ENCODE data around the gene BCL2A1. TPM values are rescaled to one million over a fixed set of nuclear protein-coding genes. Genes with fewer than 3 reads are reported as not detected.
"Not testable (repeated sequence)": the region's sequence is repeated elsewhere in the genome, so short reads cannot be mapped to it uniquely, and the experiment has no call there.

Gene BCL2A1
- total RNA-seq, 1 experiment from 2014 or later, result not detected

DNA sequence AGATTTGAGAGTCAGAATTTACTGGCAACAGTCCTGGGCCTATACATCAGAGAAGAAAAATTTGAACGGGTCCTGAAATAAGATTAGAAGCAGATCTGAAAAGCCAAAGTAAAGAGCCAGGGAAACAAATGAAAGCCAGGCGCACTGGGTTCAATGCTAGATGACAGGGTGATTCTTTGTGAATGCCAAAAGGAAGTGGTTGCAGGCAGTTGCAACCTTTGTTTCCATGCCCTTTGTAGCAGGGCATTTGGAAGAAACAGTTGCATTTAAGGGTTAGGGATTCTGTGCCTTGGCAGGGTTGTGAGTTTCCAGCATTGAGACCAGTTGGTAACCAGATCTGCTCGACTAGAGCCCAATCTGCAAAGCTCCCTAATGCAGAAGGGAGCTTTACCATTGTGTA is 37.8 kb downstream of the BCL2A1 start:
- intact Hi-C loops (cut with micrococcal nuclease; ENCODE audit: unreplicated experiment), result no loop called here
- BruUV-seq (replicated peaks), result no TSS peak
- Mint-ChIP-seq H3K4me1 (ENCODE audit: low read depth, unreplicated experiment) (no peaks in the 10 kb centered on the region), H3K36me3 (ENCODE audit: insufficient read depth, unreplicated experiment) (no peaks in the 10 kb centered on the region), H3K4me3 (ENCODE audit: low read depth, unreplicated experiment) (no peak overlapping the region), H3K27me3 (ENCODE audit: unreplicated experiment) (peaks cover 24% of the 10 kb centered on the region), H3K27ac (ENCODE audit: unreplicated experiment) (no peak overlapping the region), H3K9me3 (ENCODE audit: low read depth, unreplicated experiment) (no peaks in the 10 kb centered on the region)
- TF ChIP-seq, protein P1, sequence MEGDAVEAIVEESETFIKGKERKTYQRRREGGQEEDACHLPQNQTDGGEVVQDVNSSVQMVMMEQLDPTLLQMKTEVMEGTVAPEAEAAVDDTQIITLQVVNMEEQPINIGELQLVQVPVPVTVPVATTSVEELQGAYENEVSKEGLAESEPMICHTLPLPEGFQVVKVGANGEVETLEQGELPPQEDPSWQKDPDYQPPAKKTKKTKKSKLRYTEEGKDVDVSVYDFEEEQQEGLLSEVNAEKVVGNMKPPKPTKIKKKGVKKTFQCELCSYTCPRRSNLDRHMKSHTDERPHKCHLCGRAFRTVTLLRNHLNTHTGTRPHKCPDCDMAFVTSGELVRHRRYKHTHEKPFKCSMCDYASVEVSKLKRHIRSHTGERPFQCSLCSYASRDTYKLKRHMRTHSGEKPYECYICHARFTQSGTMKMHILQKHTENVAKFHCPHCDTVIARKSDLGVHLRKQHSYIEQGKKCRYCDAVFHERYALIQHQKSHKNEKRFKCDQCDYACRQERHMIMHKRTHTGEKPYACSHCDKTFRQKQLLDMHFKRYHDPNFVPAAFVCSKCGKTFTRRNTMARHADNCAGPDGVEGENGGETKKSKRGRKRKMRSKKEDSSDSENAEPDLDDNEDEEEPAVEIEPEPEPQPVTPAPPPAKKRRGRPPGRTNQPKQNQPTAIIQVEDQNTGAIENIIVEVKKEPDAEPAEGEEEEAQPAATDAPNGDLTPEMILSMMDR (IDR thresholded peaks at IDR 0.05; ENCODE audit: unreplicated experiment), result no peak
- CTCF ChIA-PET, result no interaction called here
- DNase-seq, result no peak

DNA sequence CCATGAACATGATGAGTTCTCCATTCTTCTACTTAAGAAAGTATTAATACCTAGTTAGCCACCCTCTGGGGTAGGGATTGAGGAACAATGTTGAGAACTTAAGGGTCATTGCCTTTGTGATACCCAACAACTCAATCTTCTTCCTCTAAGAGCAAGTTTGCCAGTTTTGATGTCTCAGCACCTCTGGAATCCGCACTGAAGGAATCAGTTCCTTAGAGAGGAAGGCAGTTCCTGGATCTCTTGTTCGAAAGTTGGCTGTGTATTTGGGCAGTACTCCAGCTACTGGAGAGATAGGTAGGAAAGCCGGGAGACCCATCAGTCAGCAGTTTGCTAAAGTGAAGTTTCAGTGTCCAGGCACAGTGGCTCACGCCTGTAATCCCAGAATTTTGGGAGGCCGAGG is 38.5 kb downstream of the BCL2A1 start:
- DNase-seq, result no peak
- TF ChIP-seq, protein P1 (IDR thresholded peaks at IDR 0.05; ENCODE audit: unreplicated experiment), result no peak
- H3K9me3 Mint-ChIP-seq (ENCODE audit: low read depth, unreplicated experiment), result no peaks in the 10 kb centered on the region
- peaks cover 24% of the 10 kb centered on the region for H3K27me3 Mint-ChIP-seq (ENCODE audit: unreplicated experiment)
- no peaks in the 10 kb centered on the region for H3K36me3 Mint-ChIP-seq (ENCODE audit: insufficient read depth, unreplicated experiment)
- H3K4me1 Mint-ChIP-seq (ENCODE audit: low read depth, unreplicated experiment), result no peaks in the 10 kb centered on the region
- no peak overlapping the region for H3K4me3 Mint-ChIP-seq (ENCODE audit: low read depth, unreplicated experiment)
- intact Hi-C loops (cut with micrococcal nuclease; ENCODE audit: unreplicated experiment), result no loop called here
- no peak overlapping the region for H3K27ac Mint-ChIP-seq (ENCODE audit: unreplicated experiment)
- BruUV-seq (replicated peaks), result no TSS peak
- CTCF ChIA-PET, result no interaction called here

DNA sequence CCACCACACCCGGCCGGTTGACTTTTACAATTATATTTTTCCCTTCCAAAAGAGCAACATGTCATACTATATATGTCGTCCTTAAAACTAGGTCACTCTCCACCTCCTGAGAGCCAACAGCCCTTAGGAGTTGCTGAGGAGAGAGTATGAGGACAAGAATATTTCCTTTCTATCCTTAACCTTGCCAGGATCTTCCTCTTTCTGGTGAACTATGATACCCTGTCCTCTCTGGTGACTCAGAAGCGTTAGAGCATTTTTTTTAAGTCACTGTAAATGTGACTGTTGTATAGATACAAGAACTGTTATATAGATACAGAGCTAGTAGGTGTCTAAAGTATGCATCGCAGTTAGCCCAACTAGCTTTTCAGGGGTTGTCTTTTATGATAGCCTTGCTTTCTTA is 40.5 kb downstream of the BCL2A1 start:
- Mint-ChIP-seq H3K27me3 (ENCODE audit: unreplicated experiment) (peaks cover 24% of the 10 kb centered on the region), H3K9me3 (ENCODE audit: low read depth, unreplicated experiment) (no peaks in the 10 kb centered on the region), H3K4me3 (ENCODE audit: low read depth, unreplicated experiment) (no peak overlapping the region), H3K36me3 (ENCODE audit: insufficient read depth, unreplicated experiment) (no peaks in the 10 kb centered on the region), H3K27ac (ENCODE audit: unreplicated experiment) (no peak overlapping the region), H3K4me1 (ENCODE audit: low read depth, unreplicated experiment) (no peaks in the 10 kb centered on the region)
- CTCF ChIA-PET, result interaction anchor here (1.1 kb wide), 1 partner anchor 37 kb away, joined by 7 read pairs; no protein-coding TSS in a partner anchor
- BruUV-seq (replicated peaks), result no TSS peak
- TF ChIP-seq, protein P1 (IDR thresholded peaks at IDR 0.05; ENCODE audit: unreplicated experiment), result no peak
- intact Hi-C loops (cut with micrococcal nuclease; ENCODE audit: unreplicated experiment), result no loop called here
- DNase-seq, result no peak

DNA sequence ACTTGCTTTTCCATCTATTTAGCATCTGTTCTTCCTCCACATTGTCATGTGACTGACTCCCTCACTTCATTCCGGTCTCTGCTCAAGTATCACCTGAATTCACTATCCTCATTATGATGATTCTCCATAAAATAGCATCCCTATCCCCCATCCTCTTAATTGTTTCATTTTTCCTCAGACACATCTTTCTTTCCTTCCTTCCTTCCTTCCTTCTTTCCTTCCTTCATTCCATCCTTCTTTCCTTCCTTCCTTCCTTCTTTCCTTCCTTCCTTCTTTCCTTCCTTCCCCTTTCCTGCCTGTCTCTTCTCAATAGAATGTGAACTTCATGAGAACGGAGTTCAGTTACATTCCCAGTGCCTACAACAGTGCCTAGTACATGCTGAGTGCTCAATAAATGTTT is 41.6 kb downstream of the BCL2A1 start:
- Mint-ChIP-seq H3K27me3 (ENCODE audit: unreplicated experiment) (peaks cover 24% of the 10 kb centered on the region), H3K36me3 (ENCODE audit: insufficient read depth, unreplicated experiment) (no peaks in the 10 kb centered on the region), H3K4me3 (ENCODE audit: low read depth, unreplicated experiment) (no peak overlapping the region), H3K4me1 (ENCODE audit: low read depth, unreplicated experiment) (no peaks in the 10 kb centered on the region), H3K27ac (ENCODE audit: unreplicated experiment) (no peak overlapping the region), H3K9me3 (ENCODE audit: low read depth, unreplicated experiment) (no peaks in the 10 kb centered on the region)
- DNase-seq, result no peak
- TF ChIP-seq, protein P1 (IDR thresholded peaks at IDR 0.05; ENCODE audit: unreplicated experiment), result no peak
- no TSS peak for BruUV-seq (replicated peaks)
- CTCF ChIA-PET, result no interaction called here
- intact Hi-C loops (cut with micrococcal nuclease; ENCODE audit: unreplicated experiment), result no loop called here

DNA sequence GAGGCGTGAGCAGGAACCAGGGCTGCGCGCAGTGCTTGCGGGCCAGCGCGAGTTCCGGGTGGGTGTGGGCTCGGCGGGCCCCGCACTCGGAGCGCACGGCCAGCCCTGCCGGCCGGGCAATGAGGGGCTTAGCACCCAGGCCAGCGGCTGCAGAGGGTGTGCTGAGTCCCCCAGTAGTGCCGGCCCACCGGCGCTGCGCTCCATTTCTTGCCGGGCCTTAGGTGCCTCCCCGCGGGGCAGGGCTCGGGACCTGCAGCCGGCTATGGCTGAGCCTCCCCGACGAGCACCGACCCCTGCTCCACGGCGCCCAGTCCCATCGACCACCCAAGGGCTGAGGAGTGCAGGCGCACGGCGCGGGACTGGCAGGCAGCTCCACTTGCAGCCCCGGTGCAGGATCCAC is 44.9 kb downstream of the BCL2A1 start:
- peaks cover 29% of the 10 kb centered on the region for H3K36me3 Mint-ChIP-seq (ENCODE audit: insufficient read depth, unreplicated experiment)
- BruUV-seq (replicated peaks); H3K27ac Mint-ChIP-seq (ENCODE audit: unreplicated experiment); DNase-seq; H3K9me3 Mint-ChIP-seq (ENCODE audit: low read depth, unreplicated experiment); H3K4me3 Mint-ChIP-seq (ENCODE audit: low read depth, unreplicated experiment); CTCF ChIA-PET; intact Hi-C loops (cut with micrococcal nuclease; ENCODE audit: unreplicated experiment); H3K4me1 Mint-ChIP-seq (ENCODE audit: low read depth, unreplicated experiment): not testable (repeated sequence)
- H3K27me3 Mint-ChIP-seq (ENCODE audit: unreplicated experiment), result peaks cover 23% of the 10 kb centered on the region
